ENCODE measurements around the gene B3GALT5.

B3GALT5 gene

GRCh38 chr21:39675993-39676661, 63.4 kb downstream of the B3GALT5 start:
- TF ChIP-seq CTCF (IDR thresholded peaks at IDR 0.05) = no peak
- no peaks in the 10 kb centered on the region for H3K36me3 Mint-ChIP-seq (ENCODE audit: low read depth)
- DNase-seq = no peak
- peaks cover 35% of the 10 kb centered on the region for H3K4me1 Mint-ChIP-seq
- H3K27ac Mint-ChIP-seq = peak overlapping the region; percentile 34
- H3K4me3 Mint-ChIP-seq = no peak overlapping the region
- H3K27me3 Mint-ChIP-seq (ENCODE audit: low read depth, poor library complexity) = peaks cover 6% of the 10 kb centered on the region
- H3K9me3 Mint-ChIP-seq = peaks cover 3% of the 10 kb centered on the region

- Mint-ChIP-seq H3K9me3 (peaks cover 25% of the 10 kb centered on the region), H3K27ac (no peak overlapping the region), H3K4me3 (no peak overlapping the region), H3K4me1 (peaks cover 15% of the 10 kb centered on the region), H3K36me3 (ENCODE audit: low read depth) (no peaks in the 10 kb centered on the region), H3K27me3 (ENCODE audit: low read depth, poor library complexity) (no peaks in the 10 kb centered on the region)
- DNase-seq = no peak
- TF ChIP-seq CTCF (IDR thresholded peaks at IDR 0.05) = no peak
These were observed 67.5 kb downstream of the B3GALT5 start for GRCh38 chr21:39680216-39680615.

- Mint-ChIP-seq H3K4me3 (no peak overlapping the region), H3K27me3 (ENCODE audit: low read depth, poor library complexity) (no peaks in the 10 kb centered on the region), H3K9me3 (peaks cover 25% of the 10 kb centered on the region), H3K36me3 (ENCODE audit: low read depth) (no peaks in the 10 kb centered on the region), H3K4me1 (peaks cover 5% of the 10 kb centered on the region), H3K27ac (no peak overlapping the region)
- no peak for TF ChIP-seq CTCF (IDR thresholded peaks at IDR 0.05)
- DNase-seq = no peak
These were observed 68.5 kb downstream of the B3GALT5 start for GRCh38 chr21:39681257-39681656.

GRCh38 chr21:39681845-39682244, 69.1 kb downstream of the B3GALT5 start:
- Mint-ChIP-seq H3K27me3 (ENCODE audit: low read depth, poor library complexity) (no peaks in the 10 kb centered on the region), H3K36me3 (ENCODE audit: low read depth) (no peaks in the 10 kb centered on the region), H3K9me3 (peaks cover 25% of the 10 kb centered on the region), H3K4me1 (peaks cover 7% of the 10 kb centered on the region), H3K27ac (no peak overlapping the region), H3K4me3 (no peak overlapping the region)
- TF ChIP-seq CTCF (IDR thresholded peaks at IDR 0.05) = no peak
- DNase-seq = no peak

- Mint-ChIP-seq H3K36me3 (ENCODE audit: low read depth) (no peaks in the 10 kb centered on the region), H3K9me3 (peaks cover 25% of the 10 kb centered on the region), H3K27me3 (ENCODE audit: low read depth, poor library complexity) (peaks cover 4% of the 10 kb centered on the region), H3K27ac (no peak overlapping the region), H3K4me3 (no peak overlapping the region), H3K4me1 (peaks cover 21% of the 10 kb centered on the region)
- TF ChIP-seq CTCF (IDR thresholded peaks at IDR 0.05) = no peak
- no peak for DNase-seq
These were observed 72.5 kb downstream of the B3GALT5 start for GRCh38 chr21:39685236-39685635.

- Mint-ChIP-seq H3K4me1 (peaks cover 21% of the 10 kb centered on the region), H3K9me3 (peaks cover 25% of the 10 kb centered on the region), H3K4me3 (no peak overlapping the region), H3K36me3 (ENCODE audit: low read depth) (no peaks in the 10 kb centered on the region), H3K27me3 (ENCODE audit: low read depth, poor library complexity) (peaks cover 4% of the 10 kb centered on the region), H3K27ac (no peak overlapping the region)
- DNase-seq = no peak
- TF ChIP-seq CTCF (IDR thresholded peaks at IDR 0.05) = no peak
These were observed 73.3 kb downstream of the B3GALT5 start for GRCh38 chr21:39685991-39686390.

Data from nephron progenitor cell (in vitro differentiated cells).